ENCODE results near the gene DDX24.

DDX24 gene

DNA sequence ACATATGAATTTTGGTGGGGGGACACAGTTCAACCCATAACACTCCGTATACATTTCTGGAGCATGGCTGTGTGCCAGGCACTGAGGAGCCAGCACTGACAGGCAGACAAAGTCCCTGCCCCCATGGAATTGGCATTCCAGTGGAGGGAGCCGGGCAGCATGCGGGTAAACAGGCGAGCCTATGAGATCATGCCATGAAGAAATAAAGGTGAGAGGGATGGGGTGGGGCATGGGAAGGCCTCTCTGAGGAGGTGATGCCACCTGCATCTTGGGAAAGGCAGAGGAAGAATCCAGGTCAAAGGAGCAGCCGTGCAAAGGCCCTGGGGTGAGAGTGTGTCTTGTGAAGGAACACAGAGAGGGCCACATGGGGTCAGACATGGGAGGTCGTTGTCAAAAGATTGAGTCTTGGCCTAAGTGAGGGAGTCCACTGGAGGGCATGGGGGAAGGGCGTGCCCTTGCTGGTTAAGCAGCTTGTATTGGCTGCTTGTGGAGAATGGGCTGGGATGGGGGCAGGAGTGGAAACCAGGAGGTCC lies 51.3 kb downstream of the DDX24 start:
- DNase-seq = no peak

DNA sequence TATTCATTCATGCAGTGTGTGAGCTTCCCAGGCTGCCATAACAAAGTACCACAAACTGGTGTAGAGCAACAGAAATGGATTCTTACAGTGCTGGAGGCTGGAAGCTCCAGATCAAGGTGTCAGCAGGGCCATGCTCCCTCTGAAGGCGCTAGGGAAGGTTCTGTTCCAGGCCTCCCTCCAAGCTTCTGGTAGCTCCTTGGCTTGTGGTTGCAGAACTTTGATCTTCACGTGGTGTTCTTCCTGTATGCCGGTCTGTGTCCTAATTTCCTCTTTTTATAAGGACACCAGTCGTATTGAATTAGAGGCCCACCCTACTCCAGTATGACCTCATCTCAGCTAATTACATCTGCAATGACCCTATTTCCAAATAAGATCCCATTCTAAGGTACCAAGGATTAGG lies 51.7 kb downstream of the DDX24 start:
- no peak for DNase-seq

DNA sequence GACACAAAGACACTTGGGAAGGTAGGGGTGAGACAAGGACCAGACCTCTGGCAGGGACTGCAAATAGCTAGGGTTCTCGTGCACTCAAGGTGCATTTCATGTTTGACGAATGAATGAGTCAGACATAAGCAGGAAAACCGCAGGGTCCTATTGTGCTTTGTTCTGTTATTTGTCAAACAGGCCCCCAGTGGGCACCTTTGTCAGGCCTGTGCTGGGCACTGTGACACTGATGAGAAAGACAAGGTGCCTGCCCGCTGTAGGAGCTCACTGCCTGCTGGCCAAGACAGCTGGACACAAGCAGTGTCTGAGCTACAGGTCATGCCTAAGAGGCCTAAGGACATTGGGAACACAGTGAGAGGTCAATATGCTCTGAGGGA lies 52.6 kb downstream of the DDX24 start:
- peak; percentile 20 for DNase-seq

DNA sequence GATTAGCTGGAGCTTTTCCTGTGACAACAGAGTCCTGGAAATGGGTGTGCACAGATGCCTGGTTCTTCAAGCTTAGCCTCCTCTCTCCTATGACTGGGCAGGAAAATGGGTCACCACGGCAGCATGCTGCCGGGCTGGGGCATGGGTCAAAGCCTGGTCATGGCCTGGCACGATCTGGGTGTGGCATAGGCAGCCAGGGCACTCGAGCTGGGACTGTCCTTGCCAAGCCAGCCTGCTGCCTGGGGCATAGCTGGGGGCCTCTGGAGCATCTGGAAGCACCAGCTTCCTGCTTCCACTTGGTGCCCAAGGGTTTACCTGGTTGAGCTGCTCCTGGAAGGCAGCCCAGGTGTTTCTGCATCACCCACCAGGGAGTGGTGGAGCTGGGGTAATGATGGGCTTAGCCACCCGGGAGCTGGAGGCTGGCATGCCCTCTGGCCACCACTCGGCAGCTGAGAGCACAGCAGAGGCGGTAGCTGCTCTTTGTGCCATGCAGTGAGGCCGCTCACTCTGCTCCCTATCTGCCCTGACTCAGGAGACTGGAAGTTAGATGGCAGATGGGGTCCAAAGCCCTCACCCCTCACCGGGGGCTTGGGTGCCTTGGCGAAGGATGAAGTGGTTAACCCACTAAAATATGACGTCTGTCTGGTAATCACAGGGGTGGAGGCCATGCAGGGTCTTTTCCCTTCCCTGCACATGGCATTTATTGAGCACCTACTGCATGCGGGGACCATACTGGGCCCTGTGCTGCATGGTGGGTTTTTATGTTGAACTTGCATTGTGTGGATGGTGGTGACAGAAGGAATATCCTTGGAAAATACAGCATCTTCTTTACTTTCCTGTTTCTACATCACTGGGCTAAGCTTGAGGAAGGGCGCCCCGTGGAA lies 53.2 kb downstream of the DDX24 start:
- no peak for DNase-seq

DNA sequence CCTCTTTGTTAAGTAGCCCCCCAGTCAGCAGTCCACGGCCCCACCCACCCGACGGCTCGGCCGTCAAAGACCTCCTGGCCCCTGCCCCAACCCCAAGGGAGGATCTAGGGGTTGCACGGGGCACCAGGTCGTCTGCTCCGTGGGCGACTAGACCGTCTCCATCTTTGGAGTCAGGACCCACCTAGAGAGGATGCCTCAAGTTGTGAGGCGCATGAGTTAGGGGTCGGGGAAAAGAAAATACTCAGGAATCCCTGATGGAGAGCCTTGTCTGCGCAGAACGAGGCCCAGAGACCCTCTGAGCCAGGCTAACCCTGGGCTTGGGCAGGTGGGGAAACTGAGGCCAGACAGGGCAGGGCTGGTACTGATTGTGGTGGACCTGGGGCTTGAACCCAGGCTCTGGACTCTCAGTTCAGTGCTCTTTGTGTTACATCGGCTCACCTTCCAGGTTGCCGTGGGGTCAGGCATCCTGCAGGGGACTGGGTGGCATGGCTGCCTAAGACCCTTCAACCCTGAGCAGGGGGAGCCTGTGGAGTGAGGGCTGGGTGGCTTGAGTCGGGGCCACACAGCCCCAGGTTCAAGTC lies 54.0 kb downstream of the DDX24 start:
- DNase-seq = no peak

DNA sequence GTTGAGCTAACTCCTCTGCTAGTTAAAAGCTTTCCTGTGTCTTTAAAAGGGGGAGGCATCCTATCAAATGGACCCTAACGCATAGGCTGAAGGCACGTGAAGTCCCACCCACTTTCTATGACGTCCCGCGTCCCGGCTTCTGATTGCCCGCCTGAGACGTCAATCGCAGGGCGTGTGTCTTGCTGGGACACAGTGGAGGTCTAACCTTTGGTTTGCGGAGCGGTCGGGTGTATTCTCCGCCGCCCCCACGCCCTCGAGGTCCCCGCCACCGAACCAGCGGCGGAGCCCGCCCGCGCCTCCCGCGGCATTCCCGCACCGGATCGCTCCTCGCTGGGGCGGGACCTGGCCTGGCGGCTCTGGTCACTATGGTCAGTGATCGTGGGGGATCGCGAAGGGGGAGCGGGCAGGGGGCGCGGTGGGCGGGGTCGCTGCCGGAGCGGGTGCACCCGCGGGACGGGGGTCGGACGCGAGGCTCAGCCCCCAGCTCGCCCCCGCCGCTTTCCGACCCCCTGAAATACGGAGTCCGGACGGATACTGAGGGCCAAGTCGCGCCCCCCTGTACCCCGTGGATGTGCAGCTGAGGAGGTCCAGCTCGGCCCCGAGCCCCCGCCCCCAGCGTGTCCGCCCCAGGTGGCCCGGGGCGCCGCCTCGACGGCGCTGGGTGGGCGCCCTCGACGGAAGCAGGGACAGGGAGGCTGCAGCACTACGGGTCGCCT lies 54.7 kb downstream of the DDX24 start, which contains the start of gene OTUB2:
OTUB2 (plus strand) TSS at position 168 of the 716 bp plus-strand sequence; CDS start at position 366, 198 bp downstream.
- DNase-seq = peak; percentile 98

DNA sequence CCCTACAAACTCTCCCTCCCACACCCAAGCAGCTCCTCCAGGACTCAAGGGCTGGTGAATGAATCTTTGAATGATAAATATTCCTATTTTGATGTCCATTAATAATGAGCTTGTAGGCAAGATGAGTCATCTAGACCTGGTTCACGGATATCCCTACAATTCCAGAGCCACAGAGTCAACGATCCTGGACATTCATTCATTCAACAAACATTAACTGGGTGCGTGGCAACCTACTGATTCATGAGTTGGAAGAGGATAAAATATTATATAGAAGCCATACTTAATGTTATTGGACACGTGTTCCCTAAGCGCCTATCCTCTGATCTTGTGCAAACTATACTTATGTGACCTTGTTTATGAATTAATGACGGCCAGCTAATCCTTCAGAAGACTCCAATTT lies 55.3 kb downstream of the DDX24 start:
- no peak for DNase-seq

DNA sequence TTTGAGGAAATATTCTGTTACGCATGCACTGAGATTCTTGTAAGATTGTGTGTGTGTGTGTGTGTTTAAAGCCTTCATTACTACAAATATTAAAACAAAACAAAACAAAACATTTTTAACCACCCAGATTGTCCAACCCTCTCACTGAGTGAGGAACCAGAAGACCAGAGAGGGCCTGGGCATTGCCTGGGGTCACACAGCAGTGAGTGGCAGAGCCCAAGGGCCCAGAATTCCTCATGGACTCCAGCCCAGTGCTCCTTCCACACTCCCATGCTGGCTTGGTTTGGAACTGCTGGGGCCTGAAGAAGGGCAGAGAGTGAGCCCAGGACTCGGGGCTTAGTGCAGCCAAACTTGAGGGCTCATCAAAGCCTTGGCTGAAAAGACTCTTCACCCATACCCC lies 56.5 kb downstream of the DDX24 start:
- DNase-seq = no peak

DNA sequence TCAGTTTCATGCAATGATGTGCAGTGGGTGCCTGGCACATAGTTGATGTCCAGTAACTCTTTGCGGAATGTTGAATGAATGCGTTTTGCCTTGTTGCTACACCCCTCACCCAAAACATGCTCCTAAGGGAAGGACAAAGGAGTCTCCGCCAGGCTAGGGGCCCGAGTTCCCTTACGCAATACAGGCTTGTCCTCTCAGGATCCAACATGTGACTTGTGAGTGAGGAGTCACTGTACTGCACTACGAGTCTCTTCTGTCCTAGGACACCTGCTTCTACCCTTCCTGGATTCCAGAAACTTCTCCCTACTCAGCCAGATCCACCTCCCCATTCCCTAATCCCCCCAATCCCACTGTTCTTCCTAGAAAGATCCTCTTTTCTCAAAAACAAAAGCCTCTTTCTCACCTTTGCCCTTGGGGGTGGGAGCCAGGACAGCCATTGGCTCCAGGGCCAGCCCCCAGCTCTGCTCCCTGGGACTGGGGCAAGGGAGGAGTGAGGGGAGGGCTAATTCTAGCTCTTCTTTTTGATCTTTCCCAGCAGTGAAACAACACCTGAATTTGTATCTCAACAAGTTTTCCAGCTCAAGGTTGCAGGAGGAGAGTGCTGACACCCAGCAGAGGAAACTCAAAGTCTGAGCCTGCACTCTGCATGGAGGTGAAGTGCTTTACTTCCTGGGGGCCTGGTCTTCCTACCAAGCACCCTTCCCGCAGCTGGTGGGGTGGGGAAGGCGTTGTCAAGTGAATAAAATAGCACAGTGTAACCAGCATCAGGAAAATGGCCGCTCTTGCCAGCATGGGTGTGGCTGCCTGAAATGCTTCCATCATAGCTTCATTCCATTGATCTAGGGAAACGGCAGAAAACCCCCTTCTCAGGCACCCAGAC lies 58.2 kb downstream of the DDX24 start:
- no peak for DNase-seq

DNA sequence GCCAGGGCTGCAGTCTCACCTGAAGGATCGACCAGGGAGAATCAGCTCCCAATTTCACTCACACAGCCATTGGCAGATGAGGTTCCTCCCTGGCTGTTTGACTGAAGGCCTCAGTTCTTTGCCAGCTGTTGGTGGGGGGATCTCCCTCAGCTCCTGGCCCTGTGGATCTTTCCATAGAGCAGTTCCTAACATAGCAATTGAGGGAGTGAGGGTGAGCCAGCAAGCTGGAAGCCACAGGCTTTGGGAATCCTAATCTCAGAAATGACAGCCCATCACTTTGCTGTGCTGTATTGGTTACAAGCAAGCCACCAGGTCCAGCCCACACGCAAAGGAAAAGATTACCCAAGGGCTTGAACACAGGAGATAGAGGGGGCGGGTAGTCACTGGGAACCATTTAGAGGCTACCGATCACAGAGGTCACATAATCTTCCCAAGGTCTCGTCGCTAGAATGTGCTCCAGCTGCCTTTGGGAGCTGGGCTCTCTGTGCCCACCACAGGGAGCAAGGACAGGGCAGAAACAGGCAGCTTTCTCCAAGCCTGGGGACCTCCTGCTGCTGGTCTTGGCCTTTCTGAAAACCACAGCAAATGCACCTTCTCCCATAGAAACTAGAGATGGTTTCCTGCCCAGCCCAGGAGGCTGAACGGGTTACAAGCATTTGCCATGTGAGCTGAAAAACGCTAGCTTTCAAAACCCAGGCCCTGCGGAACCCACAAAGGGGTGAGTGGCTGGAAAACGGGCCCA lies 59.4 kb downstream of the DDX24 start:
- DNase-seq = no peak

DNA sequence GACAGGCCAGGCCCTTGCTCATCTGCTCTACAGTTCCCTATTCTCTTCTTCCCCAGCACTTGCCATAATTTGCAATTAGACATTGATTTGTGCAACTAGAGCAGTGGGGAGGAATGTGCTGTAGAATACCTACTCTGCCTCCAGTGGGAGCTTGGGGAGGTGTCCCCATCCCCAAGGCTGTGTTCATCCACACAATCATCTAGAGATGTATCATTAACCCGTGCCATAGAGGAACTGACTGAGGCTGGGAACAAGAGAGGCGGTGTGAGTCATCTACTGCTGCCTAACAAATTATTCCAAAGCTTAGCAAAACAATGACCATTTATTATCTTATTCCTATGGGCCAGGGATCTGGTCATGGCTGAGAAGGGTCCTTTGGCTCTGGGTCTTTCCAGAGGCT lies 60.0 kb downstream of the DDX24 start:
- no peak for DNase-seq

DNA sequence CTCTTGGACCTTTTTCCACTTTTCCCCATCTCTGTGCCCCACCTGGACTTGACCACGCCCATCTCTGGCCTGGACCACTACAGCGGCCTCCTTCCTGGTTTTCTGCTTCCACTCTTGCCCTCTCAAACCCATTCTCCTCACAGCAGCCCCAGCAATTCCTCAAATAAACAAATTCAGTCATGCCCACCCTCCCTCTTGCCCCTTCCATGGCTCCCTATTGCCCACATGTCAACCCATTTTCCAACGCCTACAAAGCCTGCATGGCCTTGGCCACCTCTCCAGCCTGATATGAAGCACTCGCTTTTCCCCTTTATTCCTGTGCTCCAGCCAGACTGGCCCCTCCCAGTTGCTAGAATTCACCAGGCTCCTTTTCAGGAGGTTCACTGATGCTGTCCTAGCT lies 60.7 kb downstream of the DDX24 start:
- no peak for DNase-seq

DNA sequence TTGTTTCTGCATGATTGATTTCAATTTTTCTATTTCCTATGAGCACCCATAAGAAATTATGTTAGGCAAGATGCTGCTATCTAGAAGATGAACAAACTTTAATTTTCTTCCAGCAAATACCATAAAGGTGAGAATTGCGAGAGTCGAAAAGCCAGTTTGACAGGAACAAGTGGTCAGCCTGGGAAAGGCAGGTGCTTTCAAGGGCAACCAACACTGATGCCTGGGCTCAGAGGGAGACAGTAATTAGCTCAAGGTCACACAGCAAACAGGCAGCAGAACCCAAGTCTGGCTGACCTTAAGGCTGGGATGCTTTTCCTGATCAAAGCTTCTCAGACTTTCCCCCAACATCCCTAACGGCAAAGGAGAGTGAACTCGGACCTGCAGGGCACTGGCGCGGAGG lies 61.7 kb downstream of the DDX24 start:
- DNase-seq = no peak

DNA sequence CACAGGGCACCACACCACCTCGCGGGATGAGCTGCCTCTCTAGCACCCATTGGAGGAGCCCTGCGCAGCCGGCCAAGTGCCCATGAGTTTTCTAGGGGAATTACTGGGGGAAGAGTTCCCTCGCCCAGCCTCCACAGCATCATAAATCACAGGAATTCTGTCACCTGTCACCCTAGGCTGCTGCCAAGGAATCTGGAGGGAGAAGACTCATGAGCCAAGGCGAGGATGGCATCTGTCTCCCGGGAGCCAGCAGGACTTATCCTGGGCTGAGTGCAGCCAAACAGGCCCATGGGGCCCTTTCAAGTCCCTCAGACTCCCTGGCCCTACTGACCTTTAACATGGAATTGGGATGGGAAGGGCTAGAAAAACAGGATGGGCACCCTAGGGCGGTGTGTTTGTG lies 62.7 kb downstream of the DDX24 start:
- DNase-seq = no peak

DNA sequence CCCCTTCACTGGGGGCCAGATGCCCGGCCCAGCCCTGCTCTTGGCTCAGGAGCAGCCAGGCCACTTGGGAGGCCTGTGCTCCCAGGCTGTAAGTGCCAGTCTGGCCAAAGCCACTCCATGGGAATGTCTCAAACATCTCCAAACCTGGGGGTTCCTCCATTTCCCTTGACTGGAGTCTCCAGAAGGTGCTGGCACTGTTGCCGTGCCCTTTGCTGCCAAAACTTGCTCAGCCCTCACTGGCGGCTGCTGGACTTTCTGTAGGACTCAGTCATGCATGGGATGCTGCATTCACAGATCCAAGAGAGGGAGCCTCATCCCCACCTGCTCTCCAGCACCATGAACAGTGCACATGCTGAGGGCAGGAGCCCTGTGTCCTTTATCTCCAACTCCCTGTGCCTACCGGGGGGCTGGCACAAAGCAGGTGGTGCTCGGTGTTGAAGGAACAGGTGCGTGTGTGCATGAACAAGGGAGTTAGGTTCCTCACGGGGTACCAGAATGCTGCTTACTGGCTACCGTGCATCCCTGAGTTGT lies 64.5 kb downstream of the DDX24 start:
- DNase-seq = no peak

DNA sequence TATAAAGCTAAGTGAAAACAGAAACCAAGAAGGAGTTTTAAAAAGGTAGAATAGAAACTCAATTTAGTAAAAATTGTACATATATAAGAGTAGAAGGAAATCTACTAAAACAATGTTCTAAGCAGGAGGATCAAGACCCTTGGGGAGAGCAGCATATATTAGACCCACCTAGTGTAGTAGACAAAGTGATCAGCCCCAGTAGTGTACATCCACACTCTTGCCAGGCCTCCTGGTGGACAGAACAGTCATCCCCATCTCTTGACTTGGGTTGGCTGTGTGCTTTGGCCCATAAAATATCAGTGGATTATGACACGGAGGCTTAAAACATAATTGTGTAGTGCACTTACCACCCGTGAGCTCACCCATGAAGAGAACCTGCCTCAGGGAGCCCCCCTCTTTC lies 65.8 kb downstream of the DDX24 start:
- no peak for DNase-seq

DNA sequence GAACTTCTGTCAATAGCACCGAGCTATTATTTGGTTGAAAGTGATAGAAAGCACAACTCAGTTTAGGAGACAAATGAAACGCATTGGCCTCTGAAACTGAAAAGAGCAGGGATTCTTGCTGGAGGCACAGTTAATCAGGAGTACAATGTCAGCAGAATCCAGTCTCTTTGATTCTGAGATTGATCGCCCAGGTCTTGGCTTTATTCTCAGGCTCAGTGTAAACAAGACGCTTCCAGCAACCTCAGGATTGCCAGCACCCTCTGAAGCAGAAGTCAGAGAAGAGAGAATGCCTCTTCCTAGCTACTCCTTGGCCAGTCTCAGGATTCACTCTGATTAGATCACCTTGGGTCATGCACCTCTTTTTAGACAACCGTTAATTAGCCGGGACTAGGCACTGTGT lies 66.6 kb downstream of the DDX24 start:
- DNase-seq = no peak

DNA sequence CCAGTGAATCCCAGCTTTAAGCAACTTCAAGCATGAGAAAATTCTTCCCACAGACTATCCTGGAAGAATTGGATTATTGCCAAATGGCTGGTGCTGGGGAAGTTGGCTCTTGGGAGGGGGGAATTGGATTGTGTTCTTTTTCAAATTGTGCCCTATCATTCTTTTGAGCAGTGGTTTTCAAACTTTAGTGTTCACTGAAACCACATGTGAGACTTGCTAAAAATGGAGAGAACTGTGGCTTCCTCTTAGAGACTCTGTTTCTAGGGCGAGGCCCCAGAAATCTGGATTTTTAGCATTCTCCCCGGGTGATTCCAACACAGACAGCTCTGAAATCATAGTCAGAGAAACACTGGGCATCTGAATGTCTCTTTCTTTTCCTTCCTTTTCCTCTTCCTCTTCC lies 69.2 kb downstream of the DDX24 start:
- DNase-seq = peak; percentile 44

DNA sequence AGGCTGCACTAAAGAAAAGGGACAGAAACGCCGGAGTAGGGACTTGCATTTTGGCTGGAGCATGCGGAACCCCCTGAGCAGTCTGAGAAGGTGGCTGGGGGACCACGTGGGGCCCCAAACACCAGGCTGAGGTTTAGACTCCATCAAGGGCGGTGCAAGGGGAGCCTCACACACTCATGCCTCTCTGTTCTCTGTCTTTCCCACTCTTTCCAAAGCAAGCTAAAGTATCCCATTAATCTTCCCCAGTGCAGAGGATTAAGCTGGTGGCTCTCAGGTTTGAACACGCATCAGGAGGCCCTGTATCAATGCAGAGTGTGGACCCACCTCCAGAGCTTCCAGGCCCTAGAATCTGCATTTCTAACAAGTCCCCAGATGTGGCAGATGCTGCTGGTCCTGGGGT lies 70.4 kb downstream of the DDX24 start:
- DNase-seq = no peak

DNA sequence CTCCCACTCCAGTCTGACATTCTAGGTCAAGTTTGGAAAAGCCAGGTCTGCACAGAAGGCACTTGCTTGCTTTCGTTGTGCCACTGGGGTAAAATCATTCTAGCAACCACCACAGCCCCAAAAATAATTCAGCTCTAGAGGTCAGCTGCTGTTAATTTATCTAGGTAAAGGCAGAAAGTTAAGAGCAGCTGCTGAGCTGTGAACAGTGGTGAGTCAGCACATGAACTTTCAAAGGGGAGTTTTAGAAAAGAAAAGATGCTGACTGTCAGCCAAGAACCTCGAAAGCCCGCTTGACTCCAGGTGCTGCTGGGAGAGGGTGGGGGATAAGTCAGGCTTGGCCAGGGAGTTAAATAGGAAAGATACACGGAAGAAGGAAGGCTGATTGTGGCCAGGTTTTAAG lies 71.2 kb downstream of the DDX24 start:
- no peak for DNase-seq

DNA sequence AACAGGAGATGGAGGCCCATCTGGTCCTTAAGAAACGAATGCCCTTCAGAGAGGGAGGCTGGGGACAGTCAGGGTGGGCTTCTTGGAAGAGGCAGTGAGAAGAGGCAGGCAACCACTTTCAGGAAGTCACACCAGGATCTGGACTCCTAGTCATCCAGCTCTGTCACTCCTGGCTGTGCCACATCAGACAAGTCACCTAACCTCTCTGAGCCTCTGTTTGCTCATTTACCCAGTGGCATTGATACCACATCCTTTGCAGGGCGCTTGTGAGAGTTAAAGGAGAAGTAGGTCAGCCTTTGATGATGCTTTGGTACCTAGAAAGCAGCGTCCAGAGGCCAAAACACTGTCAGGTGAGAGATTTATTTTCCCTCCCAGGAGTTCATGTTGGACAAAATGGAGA lies 72.8 kb downstream of the DDX24 start:
- DNase-seq = no peak

Measured in COR-L47 (cell line).